Mucosa of stomach (tissue), 1 donor: Measurements from ENCODE around the gene FZD7.

Experiments
- H3K27me3 ChIP-seq: one replicate; pipeline ENCODE4 v1.7.0; 2013; ENCODE audit warnings: mild to moderate bottlenecking, low read length; ENCODE audit not compliant: control insufficient read depth, insufficient read depth
- H3K36me3 ChIP-seq: one replicate; pipeline ENCODE4 v1.7.0; 2013; ENCODE audit warnings: low read length; ENCODE audit not compliant: control insufficient read depth, insufficient read depth
- H3K4me1 ChIP-seq: one replicate; pipeline ENCODE4 v1.7.0; 2013; ENCODE audit warnings: mild to moderate bottlenecking, low read length; ENCODE audit not compliant: control insufficient read depth, insufficient read depth
- H3K4me3 ChIP-seq: one replicate; pipeline ENCODE4 v1.7.0; 2013; ENCODE audit warnings: low read length
- H3K9ac ChIP-seq: one replicate; pipeline ENCODE4 v1.7.0; 2013; ENCODE audit warnings: mild to moderate bottlenecking, low read length, moderate library complexity
- H3K9me3 ChIP-seq: one replicate; pipeline ENCODE4 v1.7.0; 2013; ENCODE audit warnings: mild to moderate bottlenecking, low read length, moderate library complexity; ENCODE audit not compliant: control insufficient read depth
- donor health status: Pancreatic carcinoma.

FZD7 gene

GRCh38 chr2:202033317-202034248, at the start of gene FZD7:
FZD7 (plus strand) TSS chr2:202033855; CDS start chr2:202034648, 793 bp downstream.
- peaks cover 14% of the 10 kb centered on the region for H3K4me1 ChIP-seq
- H3K27me3 ChIP-seq = peaks cover 36% of the 10 kb centered on the region

GRCh38 chr2:201984333-201984732, 49.3 kb upstream of the FZD7 start:
- Histone ChIP-seq H3K9ac (no peak overlapping the region), H3K4me3 (no peak overlapping the region), H3K27me3 (no peaks in the 10 kb centered on the region), H3K36me3 (no peaks in the 10 kb centered on the region), H3K4me1 (peaks cover 14% of the 10 kb centered on the region), H3K9me3 (no peaks in the 10 kb centered on the region)

More at GRCh38 chr2:202033317-202034248, at the start of gene FZD7:
- H3K36me3 ChIP-seq = no peaks in the 10 kb centered on the region
- H3K9ac ChIP-seq = peak within 1 kb of the TSS; percentile 69
- peak within 1 kb of the TSS; percentile 67 for H3K4me3 ChIP-seq
- no peaks in the 10 kb centered on the region for H3K9me3 ChIP-seq

- H3K9me3 ChIP-seq = no peaks in the 10 kb centered on the region
- peaks cover 14% of the 10 kb centered on the region for H3K4me1 ChIP-seq
- H3K27me3 ChIP-seq = no peaks in the 10 kb centered on the region
- H3K36me3 ChIP-seq = no peaks in the 10 kb centered on the region
- no peak overlapping the region for H3K9ac ChIP-seq
- H3K4me3 ChIP-seq = no peak overlapping the region
These were observed 48.7 kb upstream of the FZD7 start for GRCh38 chr2:201984800-201985525.

GRCh38 chr2:201985728-201986462, 47.8 kb upstream of the FZD7 start:
- Histone ChIP-seq H3K4me1 (peaks cover 14% of the 10 kb centered on the region), H3K36me3 (no peaks in the 10 kb centered on the region), H3K9ac (no peak overlapping the region), H3K27me3 (no peaks in the 10 kb centered on the region), H3K9me3 (no peaks in the 10 kb centered on the region), H3K4me3 (no peak overlapping the region)

GRCh38 chr2:201986463-201986735, 47.3 kb upstream of the FZD7 start:
- H3K9me3 ChIP-seq = no peaks in the 10 kb centered on the region
- no peaks in the 10 kb centered on the region for H3K36me3 ChIP-seq
- H3K27me3 ChIP-seq = no peaks in the 10 kb centered on the region

GRCh38 chr2:201987426-201987825, 46.2 kb upstream of the FZD7 start:
- Histone ChIP-seq H3K9me3 (no peaks in the 10 kb centered on the region), H3K4me3 (no peak overlapping the region), H3K4me1 (peaks cover 14% of the 10 kb centered on the region), H3K27me3 (no peaks in the 10 kb centered on the region), H3K9ac (no peak overlapping the region), H3K36me3 (no peaks in the 10 kb centered on the region)

More at GRCh38 chr2:201986463-201986735, 47.3 kb upstream of the FZD7 start:
- H3K9ac ChIP-seq = no peak overlapping the region
- peaks cover 14% of the 10 kb centered on the region for H3K4me1 ChIP-seq
- H3K4me3 ChIP-seq = no peak overlapping the region

GRCh38 chr2:201990069-201990468, 43.6 kb upstream of the FZD7 start:
- Histone ChIP-seq H3K4me3 (no peak overlapping the region), H3K36me3 (no peaks in the 10 kb centered on the region), H3K9me3 (no peaks in the 10 kb centered on the region), H3K9ac (no peak overlapping the region), H3K4me1 (peaks cover 8% of the 10 kb centered on the region), H3K27me3 (no peaks in the 10 kb centered on the region)

- Histone ChIP-seq H3K27me3 (no peaks in the 10 kb centered on the region), H3K9me3 (no peaks in the 10 kb centered on the region), H3K9ac (no peak overlapping the region), H3K4me3 (no peak overlapping the region), H3K4me1 (peaks cover 5% of the 10 kb centered on the region), H3K36me3 (no peaks in the 10 kb centered on the region)
These were observed 40.7 kb upstream of the FZD7 start for GRCh38 chr2:201992960-201993359.

GRCh38 chr2:201994973-201995638, 38.5 kb upstream of the FZD7 start:
- peaks cover 5% of the 10 kb centered on the region for H3K4me1 ChIP-seq
- H3K36me3 ChIP-seq = no peaks in the 10 kb centered on the region
- H3K27me3 ChIP-seq = no peaks in the 10 kb centered on the region
- H3K9ac ChIP-seq = no peak overlapping the region
- no peaks in the 10 kb centered on the region for H3K9me3 ChIP-seq
- no peak overlapping the region for H3K4me3 ChIP-seq

- no peak overlapping the region for H3K9ac ChIP-seq
- H3K36me3 ChIP-seq = no peaks in the 10 kb centered on the region
- H3K27me3 ChIP-seq = no peaks in the 10 kb centered on the region
- H3K9me3 ChIP-seq = no peaks in the 10 kb centered on the region
- peaks cover 5% of the 10 kb centered on the region for H3K4me1 ChIP-seq
- H3K4me3 ChIP-seq = no peak overlapping the region
These were observed 37.6 kb upstream of the FZD7 start for GRCh38 chr2:201996006-201996405.

GRCh38 chr2:201996679-201997314, 36.9 kb upstream of the FZD7 start:
- H3K9ac ChIP-seq = no peak overlapping the region
- H3K9me3 ChIP-seq = no peaks in the 10 kb centered on the region
- no peaks in the 10 kb centered on the region for H3K36me3 ChIP-seq
- H3K4me3 ChIP-seq = no peak overlapping the region
- H3K4me1 ChIP-seq = peaks cover 5% of the 10 kb centered on the region
- H3K27me3 ChIP-seq = no peaks in the 10 kb centered on the region
